Measurements from ENCODE around the gene DHRS11. TPM values are rescaled to one million over a fixed set of nuclear protein-coding genes. Genes with fewer than 3 reads are reported as not detected.

Gene DHRS11
- total RNA-seq, 1 experiment from 2014 or later = 11.8 TPM

- Histone ChIP-seq H3K36me3 (ENCODE audit: control insufficient read depth, insufficient read depth, low read length) (peaks cover 2% of the 10 kb centered on the region), H3K27me3 (ENCODE audit: control insufficient read depth, insufficient read depth, low read length) (no peaks in the 10 kb centered on the region), H3K4me3 (ENCODE audit: low read depth in 2 of 2, low read length in 2 of 2) (no peak overlapping the region), H3K4me1 (ENCODE audit: control insufficient read depth, insufficient read depth, low read length) (no peaks in the 10 kb centered on the region), H3K27ac (ENCODE audit: low read length) (no peak overlapping the region), H3K9me3 (ENCODE audit: control insufficient read depth, insufficient read depth, low read depth, low read length) (no peaks in the 10 kb centered on the region)
- TF ChIP-seq SIN3A (IDR thresholded peaks at IDR 0.05; ENCODE audit: borderline replicate concordance, insufficient read depth, low read depth, low read length) (no peak), REST (IDR thresholded peaks at IDR 0.05; ENCODE audit: insufficient read depth in 1 of 2, low read depth in 2 of 2, low read length in 1 of 2) (no peak), POLR2AphosphoS5 (IDR thresholded peaks at IDR 0.05; ENCODE audit: low read depth, low read length) (no peak), TCF7L2 (IDR thresholded peaks at IDR 0.05; ENCODE audit: low read depth, low read length) (no peak), CTCF (IDR thresholded peaks at IDR 0.05) (no peak)
- intact Hi-C loops (cut with micrococcal nuclease; ENCODE audit: unreplicated experiment) (no loop called here), in situ Hi-C loops (cut with HindIII; ENCODE audit: low pct_unique_long_range_greater_than_20kb, low sequenced_read_pairs) (no loop called here)
- BruUV-seq (replicated peaks) = TSS peak; percentile 63
- DNase-seq (ENCODE audit: low read depth, low spot score) (no peak), ATAC-seq (no peak)
- ChIA-PET CTCF (interaction anchor here (0.9 kb wide), 1 partner anchor 9 kb away, joined by 4 read pairs; no protein-coding TSS in a partner anchor), POLR2A (no interaction called here)
These were observed 2.1 kb downstream of the DHRS11 start for GRCh38 chr17:36593656-36594316.

- TF ChIP-seq SIN3A (IDR thresholded peaks at IDR 0.05; ENCODE audit: borderline replicate concordance, insufficient read depth, low read depth, low read length) (no peak), REST (IDR thresholded peaks at IDR 0.05; ENCODE audit: insufficient read depth in 1 of 2, low read depth in 2 of 2, low read length in 1 of 2) (no peak), POLR2AphosphoS5 (IDR thresholded peaks at IDR 0.05; ENCODE audit: low read depth, low read length) (no peak), TCF7L2 (IDR thresholded peaks at IDR 0.05; ENCODE audit: low read depth, low read length) (no peak), CTCF (IDR thresholded peaks at IDR 0.05) (no peak)
- Histone ChIP-seq H3K4me3 (ENCODE audit: low read depth in 2 of 2, low read length in 2 of 2) (no peak overlapping the region), H3K9me3 (ENCODE audit: control insufficient read depth, insufficient read depth, low read depth, low read length) (no peaks in the 10 kb centered on the region), H3K27me3 (ENCODE audit: control insufficient read depth, insufficient read depth, low read length) (no peaks in the 10 kb centered on the region), H3K36me3 (ENCODE audit: control insufficient read depth, insufficient read depth, low read length) (peaks cover 2% of the 10 kb centered on the region), H3K27ac (ENCODE audit: low read length) (no peak overlapping the region), H3K4me1 (ENCODE audit: control insufficient read depth, insufficient read depth, low read length) (no peaks in the 10 kb centered on the region)
- intact Hi-C loops (cut with micrococcal nuclease; ENCODE audit: unreplicated experiment) = no loop called here
- ATAC-seq (no peak), DNase-seq (ENCODE audit: low read depth, low spot score) (no peak)
- CTCF ChIA-PET = interaction anchor here (0.6 kb wide), 1 partner anchor 12 kb away, joined by 4 read pairs; no protein-coding TSS in a partner anchor
- POLR2A ChIA-PET = no interaction called here
- in situ Hi-C loops (cut with HindIII; ENCODE audit: low pct_unique_long_range_greater_than_20kb, low sequenced_read_pairs) = no loop called here
- BruUV-seq (replicated peaks) = no TSS peak
These were observed 3.1 kb downstream of the DHRS11 start for GRCh38 chr17:36594626-36595401.

Measured in Panc1 (cell line).